HFFc6 (cell line): Measurements from ENCODE around the gene PITRM1. TPM values are rescaled to one million over a fixed set of nuclear protein-coding genes. Genes with fewer than 3 reads are reported as not detected.

Experiments used
- DNase-seq: peaks from one replicate; pipeline ENCODE4 v3.0.0-alpha.2; 2018
- H3K27ac Mint-ChIP-seq: 2 replicates; pipeline ENCODE4 v1.8.0; 2020; ENCODE audit warnings: mild to moderate bottlenecking, mixed read lengths
- H3K27me3 Mint-ChIP-seq: 2 replicates; pipeline ENCODE4 v1.8.0; 2021; ENCODE audit warnings: mild to moderate bottlenecking, moderate library complexity, mixed read lengths; ENCODE audit not compliant: insufficient read depth
- H3K36me3 Mint-ChIP-seq: 2 replicates; pipeline ENCODE4 v1.8.0; 2021; ENCODE audit warnings: low read depth, mixed read lengths
- H3K4me1 Mint-ChIP-seq: 2 replicates; pipeline ENCODE4 v1.8.0; 2020; ENCODE audit warnings: low read depth, mixed read lengths
- H3K4me3 Mint-ChIP-seq: 2 replicates; pipeline ENCODE4 v1.8.0; 2020; ENCODE audit warnings: mild to moderate bottlenecking, moderate library complexity, mixed read lengths
- H3K9me3 Mint-ChIP-seq: 2 replicates; pipeline ENCODE4 v1.8.0; 2020; ENCODE audit warnings: mild to moderate bottlenecking, mixed read lengths
- CTCF ChIP-seq: fragments of 200-600 bp; sonication (generic); IDR thresholded peaks from 2 replicates; pipeline ENCODE4 v1.5.0; 2021; ENCODE audit warnings: antibody characterized with exemption, mild to moderate bottlenecking
- total RNA-seq, 6 experiments: library from RNA; stranded (reverse); fragmentation: NEBNext Ultra II Directional; extraction: Animal tissue kit (Norgen Biotek cat#: 25700); gene quantifications; 2 replicates in 1 of 6; 3 replicates in 5 of 6; pipeline ENCODE4 v1.2.3, GENCODE V29; 2021

PITRM1 gene
- total RNA-seq, 6 experiments from 2014 or later = 106 to 124 (median 112) TPM

GRCh38 chr10:3142146-3142875 lies 30.3 kb downstream of the PITRM1 start:
- Mint-ChIP-seq H3K36me3 (peaks cover 56% of the 10 kb centered on the region), H3K9me3 (no peaks in the 10 kb centered on the region), H3K27ac (peak overlapping the region; percentile 58)

GRCh38 chr10:3141351-3142005 lies 31.1 kb downstream of the PITRM1 start:
- peaks cover 62% of the 10 kb centered on the region for H3K36me3 Mint-ChIP-seq
- H3K9me3 Mint-ChIP-seq = no peaks in the 10 kb centered on the region
- H3K4me1 Mint-ChIP-seq = peaks cover 7% of the 10 kb centered on the region
- H3K4me3 Mint-ChIP-seq = no peak overlapping the region; the same call in 1 of the 2 replicates
- no peak for DNase-seq
- H3K27me3 Mint-ChIP-seq = peaks cover 6% of the 10 kb centered on the region
- peak overlapping the region; percentile 18 for H3K27ac Mint-ChIP-seq
- no peak for TF ChIP-seq CTCF

More at GRCh38 chr10:3142146-3142875, 30.3 kb downstream of the PITRM1 start:
- TF ChIP-seq CTCF = no peak
- H3K27me3 Mint-ChIP-seq = peaks cover 5% of the 10 kb centered on the region
- H3K4me3 Mint-ChIP-seq = no peak overlapping the region
- H3K4me1 Mint-ChIP-seq = peaks cover 7% of the 10 kb centered on the region
- no peak for DNase-seq

GRCh38 chr10:3140280-3140679 lies 32.3 kb downstream of the PITRM1 start:
- Mint-ChIP-seq H3K4me1 (peaks cover 7% of the 10 kb centered on the region), H3K27ac (no peak overlapping the region), H3K9me3 (no peaks in the 10 kb centered on the region), H3K36me3 (peaks cover 61% of the 10 kb centered on the region), H3K4me3 (no peak overlapping the region), H3K27me3 (peaks cover 6% of the 10 kb centered on the region)
- no peak for DNase-seq
- TF ChIP-seq CTCF = no peak

GRCh38 chr10:3139216-3139910 lies 33.2 kb downstream of the PITRM1 start:
- no peaks in the 10 kb centered on the region for H3K9me3 Mint-ChIP-seq
- H3K4me1 Mint-ChIP-seq = peaks cover 7% of the 10 kb centered on the region
- no peak overlapping the region for H3K4me3 Mint-ChIP-seq
- TF ChIP-seq CTCF = no peak
- H3K36me3 Mint-ChIP-seq = peaks cover 63% of the 10 kb centered on the region
- peaks cover 6% of the 10 kb centered on the region for H3K27me3 Mint-ChIP-seq
- H3K27ac Mint-ChIP-seq = no peak overlapping the region
- DNase-seq = no peak

GRCh38 chr10:3137958-3138726 lies 34.4 kb downstream of the PITRM1 start:
- DNase-seq = no peak
- Mint-ChIP-seq H3K36me3 (peaks cover 63% of the 10 kb centered on the region), H3K27me3 (peaks cover 1% of the 10 kb centered on the region), H3K4me1 (peaks cover 7% of the 10 kb centered on the region), H3K27ac (peak overlapping the region; percentile 6; the same call in 1 of the 2 replicates), H3K4me3 (no peak overlapping the region), H3K9me3 (no peaks in the 10 kb centered on the region)
- no peak for TF ChIP-seq CTCF
